Naive thymus-derived CD4-positive, alpha-beta T cell (primary cell): Measurements from ENCODE around the gene TSPAN31. TPM values are rescaled to one million over a fixed set of nuclear protein-coding genes. Genes with fewer than 3 reads are reported as not detected.

ENCODE experiments used
- ATAC-seq: fragments of 150-1000 bp; cut with Tn5 transposase; 2 replicates; pipeline ENCODE4 v1.10.0; 2021; ENCODE audit warnings: mild to moderate bottlenecking, moderate library complexity
- CTCF ChIA-PET: fragments of 350-600 bp; sonication (Branson Sonifier 250); formaldehyde crosslinking; loops from one replicate; lab custom pipeline; 2021; ENCODE audit warnings: antibody characterized with exemption; lab: Charles Lee
- POLR2A ChIA-PET: fragments of 350-600 bp; sonication (Branson Sonifier 250); formaldehyde crosslinking; loops from one replicate; lab custom pipeline; 2021; ENCODE audit warnings: antibody characterized with exemption, inconsistent platforms; lab: Charles Lee
- DNase-seq, 9 donors: peaks; one replicate each; pipeline versions ENCODE4 v3.0.0 to v3.0.0-alpha.2; 2020 to 2022; ENCODE audit warnings: mixed read lengths in 1 of 9
- H3K27ac ChIP-seq: one replicate; pipeline ENCODE4 v1.7.0; 2013; ENCODE audit warnings: mild to moderate bottlenecking, low read depth, low read length, moderate library complexity
- H3K27me3 ChIP-seq, 2 donors: one replicate each; pipeline ENCODE4 v1.7.0; 2013; ENCODE audit warnings: low read length in 2 of 2, mild to moderate bottlenecking in 2 of 2, moderate library complexity in 2 of 2; ENCODE audit not compliant: control insufficient read depth in 2 of 2, insufficient read depth in 2 of 2
- H3K36me3 ChIP-seq, 3 experiments: 1 replicate in 2 of 3; 2 replicates in 1 of 3; pipeline ENCODE4 v1.7.0; 2013; ENCODE audit warnings: low read length in 3 of 3, mild to moderate bottlenecking in 3 of 3, moderate library complexity in 1 of 3; ENCODE audit not compliant: insufficient read depth in 3 of 3, control insufficient read depth in 2 of 3
- H3K4me1 ChIP-seq, 2 donors: one replicate each; pipeline ENCODE4 v1.7.0; 2013; ENCODE audit warnings: low read length in 2 of 2, mild to moderate bottlenecking in 2 of 2, moderate library complexity in 1 of 2; ENCODE audit not compliant: control insufficient read depth in 2 of 2, insufficient read depth in 2 of 2
- H3K4me3 ChIP-seq: 2 replicates; pipeline ENCODE4 v1.7.0; 2013; ENCODE audit warnings: mild to moderate bottlenecking, low read length
- H3K9me3 ChIP-seq, 3 experiments: 1 replicate in 2 of 3; 2 replicates in 1 of 3; pipeline ENCODE4 v1.7.0; 2013; ENCODE audit warnings: low read length in 3 of 3; ENCODE audit not compliant: control insufficient read depth in 2 of 3
- H3K27ac Mint-ChIP-seq, 9 donors: one replicate each; pipeline ENCODE4 v1.8.0; 2020 to 2022; ENCODE audit warnings: mixed read lengths in 9 of 9, mild to moderate bottlenecking in 8 of 9, moderate library complexity in 5 of 9, inconsistent platforms in 2 of 9
- H3K27me3 Mint-ChIP-seq, 5 donors: one replicate each; pipeline ENCODE4 v1.8.0; 2021 to 2022; ENCODE audit warnings: mixed read lengths in 5 of 5, mild to moderate bottlenecking in 1 of 5
- H3K36me3 Mint-ChIP-seq, 5 donors: one replicate each; pipeline ENCODE4 v1.8.0; 2020 to 2022; ENCODE audit warnings: mixed read lengths in 5 of 5, mild to moderate bottlenecking in 3 of 5, inconsistent platforms in 1 of 5
- H3K4me1 Mint-ChIP-seq, 7 donors: one replicate each; pipeline ENCODE4 v1.8.0; 2020 to 2022; ENCODE audit warnings: mixed read lengths in 7 of 7, mild to moderate bottlenecking in 3 of 7, inconsistent platforms in 1 of 7
- H3K4me3 Mint-ChIP-seq, 10 donors: one replicate each; pipeline ENCODE4 v1.8.0; 2020 to 2022; ENCODE audit warnings: mild to moderate bottlenecking in 10 of 10, mixed read lengths in 10 of 10, moderate library complexity in 6 of 10, inconsistent platforms in 2 of 10
- H3K9me3 Mint-ChIP-seq, 11 donors: one replicate each; pipeline ENCODE4 v1.8.0; 2020 to 2022; ENCODE audit warnings: mixed read lengths in 11 of 11, mild to moderate bottlenecking in 4 of 11, inconsistent platforms in 1 of 11, moderate library complexity in 1 of 11
- intact Hi-C, 2 donors: fragments of 100-400 bp; cut with micrococcal nuclease; formaldehyde crosslinking; loops; one replicate each; pipeline ENCODE4 v1.15.1; 2023
- polyA plus RNA-seq, 2 donors: library from polyadenylated mRNA; unstranded; fragments of 300-500 nt; fragmentation: Illumina TruSeq; gene quantifications; one replicate each; pipeline ENCODE4 v1.2.3, GENCODE V29; 2021
- total RNA-seq, 6 experiments: library from RNA in 5 of 6; stranded (reverse) in 5 of 6; gene quantifications; 1 replicate in 5 of 6; 2 replicates in 1 of 6; pipeline ENCODE4 v1.2.3 and lab custom pipeline; 2021 to 2026

The TSPAN31 gene
- total and polyA plus RNA-seq, 7 experiments from 2014 or later = 12.3 to 50.5 (median 23.2) TPM

DNA sequence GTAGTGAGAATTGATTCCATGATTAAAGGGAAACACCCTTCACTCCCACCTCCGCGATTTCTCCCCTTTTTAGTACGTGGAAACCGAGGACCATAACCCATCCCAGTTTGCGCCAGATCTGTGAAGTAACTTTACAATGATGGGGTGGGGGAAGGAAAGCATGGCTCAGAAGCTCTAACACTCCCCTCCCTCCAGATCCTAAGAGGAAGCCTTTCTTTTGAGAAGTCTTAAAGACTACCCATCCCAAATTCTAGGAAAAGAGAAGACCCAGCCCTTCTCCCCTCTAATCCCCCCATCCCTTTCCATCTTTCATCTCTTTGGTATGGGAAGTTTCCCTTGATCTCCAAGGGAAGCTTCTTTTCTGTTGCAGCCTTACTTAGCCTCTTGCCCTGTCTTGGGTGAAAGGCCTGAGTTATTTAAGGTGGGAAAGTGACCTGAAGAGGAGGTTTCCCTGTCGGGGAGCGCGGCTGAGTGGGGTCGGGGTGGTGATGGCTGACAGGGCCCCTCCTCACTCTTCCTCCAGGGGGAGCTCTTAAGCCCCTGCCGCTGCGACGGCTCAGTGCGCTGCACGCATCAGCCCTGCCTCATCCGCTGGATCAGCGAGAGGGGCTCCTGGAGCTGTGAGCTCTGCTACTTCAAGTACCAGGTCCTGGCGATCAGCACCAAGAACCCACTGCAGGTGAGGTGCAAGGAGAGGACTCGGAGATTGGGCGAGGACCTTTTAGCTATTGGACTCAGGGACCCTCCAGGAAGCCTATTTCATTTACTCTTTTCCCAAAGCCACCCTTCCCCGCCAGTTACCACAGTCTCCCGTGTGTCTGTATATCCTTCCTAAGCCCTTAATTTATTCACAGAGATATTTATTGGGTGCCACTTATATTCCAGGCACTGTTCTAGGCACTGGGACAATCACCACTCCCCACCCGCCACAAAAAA, 11.8 kb downstream of the TSPAN31 start:
- peaks cover 0 to 2% (median 0%) of the 10 kb centered on the region in 5 donors for H3K27me3 Mint-ChIP-seq
- peak overlapping the region; percentile 82 to 95 (median 92) for H3K4me3 Mint-ChIP-seq
- peak overlapping the region; percentile 85 for H3K27ac ChIP-seq
- ATAC-seq = peak; percentile 24
- H3K4me1 ChIP-seq = peaks cover 27 to 41% of the 10 kb centered on the region in 2 donors
- ChIA-PET POLR2A (interaction anchor here (0.5 to 3.3 kb wide), 13 partner anchors 9 to 142 kb away, joined by 3 to 17 read pairs (median 3); partner anchors contain the start of genes CYP27B1, EEF1AKMT3, METTL1 and TSFM), CTCF (interaction anchor here (0.6 to 2.5 kb wide), 23 partner anchors 8 to 1639 kb away, joined by 3 to 14 read pairs (median 4); partner anchors contain the start of genes CYP27B1, EEF1AKMT3, METTL1 and TSFM)
- H3K4me3 ChIP-seq = peak overlapping the region; percentile 61
- H3K36me3 ChIP-seq = peaks cover 0 to 18% (median 0%) of the 10 kb centered on the region in 3 experiments
- peak overlapping the region; percentile 64 to 91 (median 89) for H3K27ac Mint-ChIP-seq
- DNase-seq = peak; percentile 50 to 76 (median 70)
- peaks cover 0 to 2% (median 0%) of the 10 kb centered on the region in 11 donors for H3K9me3 Mint-ChIP-seq
- H3K27me3 ChIP-seq = no peaks in the 10 kb centered on the region
- H3K4me1 Mint-ChIP-seq = peaks cover 43 to 67% (median 59%) of the 10 kb centered on the region in 7 donors
- H3K36me3 Mint-ChIP-seq = peaks cover 4 to 18% (median 6%) of the 10 kb centered on the region in 5 donors
- H3K9me3 ChIP-seq = no peaks in the 10 kb centered on the region
- intact Hi-C loops = loop anchor here (1.0 to 10.0 kb wide), 8 partner anchors 9 to 1932 kb away; partner anchors contain the start of genes DNAJC14 (in 1 of the 2), EEF1AKMT3 (in 1 of the 2), METTL1 (in 1 of the 2) and PRIM1 (in 1 of the 2)

DNA sequence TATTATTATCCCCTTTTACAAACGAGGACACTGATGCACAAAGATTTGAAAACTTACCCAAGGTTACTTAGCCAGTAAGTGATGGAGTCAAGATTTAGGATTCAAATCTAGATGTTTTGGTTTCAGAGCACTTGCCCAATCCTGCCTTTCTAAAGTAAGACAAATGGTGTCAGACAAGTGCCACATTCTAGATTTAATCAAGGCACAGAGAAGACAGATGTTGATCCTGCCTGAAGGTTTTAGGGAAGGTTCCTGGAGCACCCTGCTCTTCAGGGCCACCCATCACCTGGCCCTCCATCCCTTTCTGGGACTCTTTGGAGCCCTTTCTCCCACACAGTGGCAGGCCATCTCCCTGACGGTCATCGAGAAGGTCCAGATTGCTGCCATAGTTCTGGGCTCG, 12.9 kb downstream of the TSPAN31 start:
- H3K4me1 Mint-ChIP-seq = peaks cover 38 to 58% (median 50%) of the 10 kb centered on the region in 7 donors
- H3K36me3 ChIP-seq = peaks cover 0 to 18% (median 0%) of the 10 kb centered on the region in 3 experiments
- no peak for DNase-seq
- POLR2A ChIA-PET = no interaction called here
- ATAC-seq = no peak
- CTCF ChIA-PET = interaction anchor here (0.7 to 1.5 kb wide), 3 partner anchors 24 to 1640 kb away, joined by 3 to 8 read pairs (median 4); partner anchors contain the start of gene ZC3H10
- H3K4me3 ChIP-seq = no peak overlapping the region
- peak overlapping the region in 3 of 9 donors; percentile 43 to 76 (median 65) for H3K27ac Mint-ChIP-seq
- H3K27me3 Mint-ChIP-seq = peaks cover 0 to 2% (median 0%) of the 10 kb centered on the region in 5 donors
- H3K9me3 Mint-ChIP-seq = peaks cover 0 to 2% (median 0%) of the 10 kb centered on the region in 11 donors
- H3K4me1 ChIP-seq = peaks cover 23 to 38% of the 10 kb centered on the region in 2 donors
- intact Hi-C loops = loop anchor here (5.0 to 10.0 kb wide), 3 partner anchors 75 to 1933 kb away; partner anchors contain the start of genes DNAJC14 (in 1 of the 2) and PRIM1 (in 1 of the 2)
- no peaks in the 10 kb centered on the region for H3K27me3 ChIP-seq
- H3K36me3 Mint-ChIP-seq = peaks cover 4 to 16% (median 6%) of the 10 kb centered on the region in 5 donors
- H3K4me3 Mint-ChIP-seq = peak overlapping the region in 1 of 10 donors; percentile 43
- no peaks in the 10 kb centered on the region for H3K9me3 ChIP-seq
- no peak overlapping the region for H3K27ac ChIP-seq

DNA sequence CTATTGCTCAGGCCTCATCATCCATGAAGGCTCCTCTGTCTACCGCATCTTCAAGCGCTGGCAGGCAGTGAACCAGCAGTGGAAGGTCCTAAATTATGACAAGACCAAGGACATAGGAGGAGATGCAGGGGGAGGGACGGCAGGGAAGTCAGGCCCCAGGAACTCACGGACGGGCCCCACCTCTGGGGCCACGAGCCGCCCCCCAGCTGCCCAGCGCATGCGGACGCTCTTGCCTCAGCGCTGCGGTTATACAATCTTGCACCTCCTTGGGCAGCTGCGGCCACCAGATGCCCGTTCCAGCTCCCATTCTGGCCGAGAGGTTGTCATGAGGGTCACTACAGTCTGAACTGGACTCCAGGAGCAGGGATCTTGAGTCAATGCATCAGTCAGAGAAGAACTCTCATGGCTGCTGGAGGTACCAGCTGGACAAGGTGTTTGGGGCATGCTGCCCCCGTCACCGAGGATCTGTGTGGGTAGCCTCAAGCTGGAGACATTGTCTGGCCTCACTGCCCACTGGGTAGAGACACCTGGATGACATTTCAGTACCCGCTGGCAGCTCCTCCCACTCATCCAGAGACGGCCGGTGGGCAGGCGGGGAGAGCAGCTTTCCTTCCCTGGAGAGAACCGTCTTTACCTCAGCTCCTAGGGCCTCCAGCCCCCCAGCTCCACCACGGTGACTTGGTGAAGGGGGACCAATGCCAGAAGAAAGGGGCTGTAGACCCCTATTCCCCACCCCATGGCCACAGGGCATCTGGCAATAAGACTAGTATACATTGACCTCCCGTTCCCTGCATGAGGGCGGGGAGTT, 13.9 kb downstream of the TSPAN31 start:
- Mint-ChIP-seq H3K27ac (peak overlapping the region in 6 of 9 donors; percentile 6 to 76 (median 17)), H3K9me3 (peaks cover 0 to 2% (median 0%) of the 10 kb centered on the region in 11 donors), H3K27me3 (peaks cover 0 to 9% (median 3%) of the 10 kb centered on the region in 5 donors), H3K4me3 (peak overlapping the region in 3 of 10 donors; percentile 14 to 60 (median 43)), H3K36me3 (peaks cover 4 to 16% (median 6%) of the 10 kb centered on the region in 5 donors), H3K4me1 (peaks cover 35 to 54% (median 43%) of the 10 kb centered on the region in 7 donors)
- no peaks in the 10 kb centered on the region for H3K9me3 ChIP-seq
- no peak overlapping the region for H3K27ac ChIP-seq
- no peak for ATAC-seq
- POLR2A ChIA-PET = interaction anchor here (0.7 to 2.4 kb wide), 6 partner anchors 8 to 23 kb away, joined by 3 to 12 read pairs (median 4); partner anchors contain the start of genes TSFM and TSPAN31
- no peaks in the 10 kb centered on the region for H3K27me3 ChIP-seq
- peaks cover 0 to 18% (median 0%) of the 10 kb centered on the region in 3 experiments for H3K36me3 ChIP-seq
- CTCF ChIA-PET = interaction anchor here (0.6 to 2.4 kb wide), 9 partner anchors 10 to 153 kb away, joined by 3 to 11 read pairs (median 4); partner anchors contain the start of gene TSFM
- H3K4me1 ChIP-seq = peaks cover 20 to 28% of the 10 kb centered on the region in 2 donors
- no peak overlapping the region for H3K4me3 ChIP-seq
- no peak for DNase-seq
- intact Hi-C loops = loop anchor here (5.0 to 10.0 kb wide), 3 partner anchors 74 to 1934 kb away; partner anchors contain the start of genes DNAJC14 (in 1 of the 2) and PRIM1 (in 1 of the 2)

DNA sequence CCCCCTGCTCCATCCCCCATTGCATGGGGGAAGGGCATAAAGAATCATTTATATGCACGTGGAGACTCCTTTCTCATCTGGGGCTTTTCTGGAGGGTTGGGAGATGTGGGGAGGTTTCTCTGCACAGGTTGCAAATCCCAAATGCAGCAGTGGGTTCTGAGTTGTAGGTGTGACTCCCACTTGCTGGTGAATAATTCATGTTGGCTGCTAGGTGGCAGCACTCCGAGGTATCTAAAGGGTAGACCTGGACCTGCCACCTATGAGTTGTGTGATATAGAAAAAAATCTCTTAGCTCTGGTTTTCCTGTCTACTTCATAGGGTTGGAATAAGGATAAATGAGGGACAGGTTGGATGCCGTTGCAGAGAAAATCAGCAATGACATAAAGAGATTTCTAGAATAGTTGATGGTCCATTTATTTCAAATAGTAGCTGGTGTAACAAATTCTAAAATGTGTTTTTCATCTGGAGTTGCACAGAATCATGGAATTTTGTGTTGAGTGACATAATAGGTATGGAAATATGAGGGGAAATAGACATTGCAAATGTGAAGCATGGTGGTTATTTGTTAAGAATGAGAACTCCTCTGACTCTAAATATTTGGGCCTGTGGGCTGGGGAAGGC, 14.6 kb downstream of the TSPAN31 start:
- DNase-seq = peak in 5 of 9 donors; percentile 47 to 57 (median 51)
- peak overlapping the region in 1 of 10 donors; percentile 64 for H3K4me3 Mint-ChIP-seq
- CTCF ChIA-PET = interaction anchor here (0.6 to 2.4 kb wide), 13 partner anchors 9 to 145 kb away, joined by 3 to 11 read pairs (median 3); partner anchors contain the start of gene TSFM

DNA sequence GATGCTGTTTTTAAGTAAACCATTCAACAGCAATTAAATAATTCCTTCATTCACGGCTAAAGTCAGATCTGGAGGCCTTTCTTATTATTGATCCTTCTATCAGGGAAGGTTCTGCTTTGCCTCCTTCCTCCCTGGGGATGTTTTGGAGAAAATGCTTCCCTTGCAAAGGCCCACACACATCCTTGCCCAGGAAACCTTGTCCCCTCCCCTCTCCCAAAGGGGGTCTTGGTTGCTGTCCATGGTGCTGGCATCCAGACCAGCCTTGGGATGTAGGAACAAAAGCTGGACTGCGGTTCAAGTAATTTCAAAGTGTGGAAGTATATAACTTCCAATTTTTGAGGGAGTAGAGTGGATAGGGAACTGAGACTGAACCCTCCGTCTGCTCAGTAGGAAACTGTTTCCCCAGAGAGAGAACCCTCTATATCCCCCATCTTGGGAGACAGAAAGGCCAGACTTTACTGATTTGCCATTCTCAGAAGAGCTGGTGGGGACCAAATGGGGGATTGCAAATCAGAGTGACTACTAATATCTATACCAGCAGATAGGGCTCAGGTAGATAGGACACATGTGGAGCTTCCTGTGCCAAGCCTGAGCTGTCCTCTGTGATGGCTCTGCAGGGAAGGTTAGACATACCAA, 15.6 kb downstream of the TSPAN31 start:
- no peak overlapping the region for H3K4me3 ChIP-seq
- Mint-ChIP-seq H3K36me3 (peaks cover 4 to 16% (median 6%) of the 10 kb centered on the region in 5 donors), H3K4me1 (peaks cover 33 to 54% (median 45%) of the 10 kb centered on the region in 7 donors), H3K27ac (no peak overlapping the region), H3K9me3 (peaks cover 0 to 2% (median 0%) of the 10 kb centered on the region in 11 donors), H3K27me3 (peaks cover 6 to 19% (median 9%) of the 10 kb centered on the region in 5 donors), H3K4me3 (no peak overlapping the region)
- H3K36me3 ChIP-seq = peaks cover 0 to 18% (median 0%) of the 10 kb centered on the region in 3 experiments
- no peak overlapping the region for H3K27ac ChIP-seq
- no peak for DNase-seq
- CTCF ChIA-PET = interaction anchor here (0.9 to 2.4 kb wide), 4 partner anchors 21 to 148 kb away, joined by 3 to 11 read pairs (median 7); no protein-coding TSS in a partner anchor
- no peaks in the 10 kb centered on the region for H3K9me3 ChIP-seq
- POLR2A ChIA-PET = interaction anchor here (1.0 to 2.4 kb wide), 3 partner anchors 8 to 21 kb away, joined by 3 to 12 read pairs (median 8); partner anchors contain the start of genes CDK4, TSFM and TSPAN31
- no peak for ATAC-seq
- H3K4me1 ChIP-seq = peaks cover 22 to 28% of the 10 kb centered on the region in 2 donors
- intact Hi-C loops = no loop called here
- peaks cover 0 to 7% of the 10 kb centered on the region in 2 donors for H3K27me3 ChIP-seq

More for the DNA sequence above, 14.6 kb downstream of the TSPAN31 start:
- H3K36me3 Mint-ChIP-seq = peaks cover 4 to 16% (median 6%) of the 10 kb centered on the region in 5 donors
- H3K36me3 ChIP-seq = peaks cover 0 to 18% (median 0%) of the 10 kb centered on the region in 3 experiments
- peak overlapping the region in 4 of 9 donors; percentile 16 to 64 (median 28) for H3K27ac Mint-ChIP-seq
- POLR2A ChIA-PET = interaction anchor here (0.7 to 2.4 kb wide), 6 partner anchors 9 to 22 kb away, joined by 3 to 12 read pairs (median 4); partner anchors contain the start of genes TSFM and TSPAN31
- H3K27ac ChIP-seq = no peak overlapping the region
- peaks cover 16 to 24% of the 10 kb centered on the region in 2 donors for H3K4me1 ChIP-seq
- peaks cover 2 to 16% (median 9%) of the 10 kb centered on the region in 5 donors for H3K27me3 Mint-ChIP-seq
- H3K4me1 Mint-ChIP-seq = peaks cover 31 to 49% (median 42%) of the 10 kb centered on the region in 7 donors
- H3K9me3 ChIP-seq = no peaks in the 10 kb centered on the region
- intact Hi-C loops = loop anchor here (5.0 to 10.0 kb wide), 3 partner anchors 73 to 1935 kb away; partner anchors contain the start of genes DNAJC14 (in 1 of the 2) and PRIM1 (in 1 of the 2)
- H3K27me3 ChIP-seq = peaks cover 0 to 3% of the 10 kb centered on the region in 2 donors
- H3K4me3 ChIP-seq = no peak overlapping the region
- peak; percentile 28 for ATAC-seq
- peaks cover 0 to 2% (median 0%) of the 10 kb centered on the region in 11 donors for H3K9me3 Mint-ChIP-seq
